IPS-15b (cell line): ENCODE results near the gene HOXD10.

Experiments used
- H3K27me3 ChIP-seq: one replicate; pipeline ENCODE4 v1.6.1; 2013; ENCODE audit warnings: low read length; ENCODE audit not compliant: control insufficient read depth, insufficient read depth
- H3K36me3 ChIP-seq: one replicate; pipeline ENCODE4 v1.6.1; 2013; ENCODE audit warnings: low read length; ENCODE audit not compliant: control insufficient read depth, insufficient read depth
- H3K4me1 ChIP-seq: one replicate; pipeline ENCODE4 v1.6.1; 2013; ENCODE audit warnings: mild to moderate bottlenecking, low read length; ENCODE audit not compliant: control insufficient read depth, insufficient read depth
- H3K4me3 ChIP-seq: one replicate; pipeline ENCODE4 v1.5.1; 2013; ENCODE audit warnings: low read depth, low read length
- H3K9ac ChIP-seq: one replicate; pipeline ENCODE4 v1.6.1; 2013; ENCODE audit warnings: low read depth, mild to moderate bottlenecking, low read length
- H3K9me3 ChIP-seq: one replicate; pipeline ENCODE4 v1.6.1; 2013; ENCODE audit warnings: mild to moderate bottlenecking, low read length; ENCODE audit not compliant: control insufficient read depth, insufficient read depth

Gene HOXD10

GRCh38 chr2:176085120-176085788 lies 31.3 kb upstream of the HOXD10 start:
- H3K4me1 ChIP-seq, result no peaks in the 10 kb centered on the region
- H3K27me3 ChIP-seq, result peaks cover 100% of the 10 kb centered on the region
- H3K4me3 ChIP-seq, result peak overlapping the region; percentile 35
- H3K36me3 ChIP-seq, result no peaks in the 10 kb centered on the region
- no peaks in the 10 kb centered on the region for H3K9me3 ChIP-seq
- H3K9ac ChIP-seq, result no peak overlapping the region

DNA sequence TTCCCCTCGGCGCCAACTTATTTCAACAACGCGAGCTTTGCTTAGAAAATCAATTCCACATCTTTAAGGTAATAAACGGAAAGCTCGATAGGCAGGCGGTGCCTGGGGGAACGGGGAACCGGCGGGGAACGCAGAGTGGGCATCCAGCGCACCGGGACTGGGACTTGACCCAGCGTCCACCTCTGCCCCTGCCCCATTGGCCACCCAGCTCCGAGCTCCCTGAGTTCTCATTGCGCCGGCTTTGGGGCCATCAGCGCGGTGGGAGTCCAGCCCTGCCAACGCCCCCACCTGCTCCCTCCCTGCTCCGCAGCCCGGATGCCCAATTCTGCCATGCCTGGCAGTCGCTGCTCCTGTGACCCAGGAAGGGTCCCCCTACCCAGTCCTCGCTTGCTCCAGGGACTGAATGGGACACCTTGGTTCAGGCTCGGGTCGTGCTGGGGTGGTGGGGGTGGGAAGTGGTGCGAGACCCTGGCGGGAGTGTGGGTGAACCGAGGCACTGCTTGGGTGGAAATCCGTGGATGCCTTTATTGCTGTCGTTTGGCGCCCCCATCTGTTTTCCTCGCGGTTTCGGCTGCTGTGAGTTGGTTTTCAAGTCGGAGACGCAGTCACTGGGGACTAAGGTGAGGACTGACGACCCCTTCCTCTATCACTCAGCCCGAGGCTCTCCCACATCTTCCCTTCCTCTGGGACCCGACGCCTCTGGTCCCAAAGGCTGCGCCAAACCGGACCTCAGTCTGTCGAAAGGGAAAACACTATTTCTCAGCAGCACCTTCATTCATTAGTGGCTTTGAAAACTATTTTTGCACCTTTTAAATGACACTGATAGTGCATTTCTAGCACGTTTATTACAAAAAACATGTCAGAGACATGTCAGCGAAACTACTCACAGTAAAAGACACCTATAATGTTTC lies 30.5 kb upstream of the HOXD10 start:
- no peaks in the 10 kb centered on the region for H3K9me3 ChIP-seq
- H3K27me3 ChIP-seq, result peaks cover 100% of the 10 kb centered on the region
- H3K9ac ChIP-seq, result no peak overlapping the region
- H3K36me3 ChIP-seq, result no peaks in the 10 kb centered on the region
- peak overlapping the region; percentile 35 for H3K4me3 ChIP-seq
- no peaks in the 10 kb centered on the region for H3K4me1 ChIP-seq

DNA sequence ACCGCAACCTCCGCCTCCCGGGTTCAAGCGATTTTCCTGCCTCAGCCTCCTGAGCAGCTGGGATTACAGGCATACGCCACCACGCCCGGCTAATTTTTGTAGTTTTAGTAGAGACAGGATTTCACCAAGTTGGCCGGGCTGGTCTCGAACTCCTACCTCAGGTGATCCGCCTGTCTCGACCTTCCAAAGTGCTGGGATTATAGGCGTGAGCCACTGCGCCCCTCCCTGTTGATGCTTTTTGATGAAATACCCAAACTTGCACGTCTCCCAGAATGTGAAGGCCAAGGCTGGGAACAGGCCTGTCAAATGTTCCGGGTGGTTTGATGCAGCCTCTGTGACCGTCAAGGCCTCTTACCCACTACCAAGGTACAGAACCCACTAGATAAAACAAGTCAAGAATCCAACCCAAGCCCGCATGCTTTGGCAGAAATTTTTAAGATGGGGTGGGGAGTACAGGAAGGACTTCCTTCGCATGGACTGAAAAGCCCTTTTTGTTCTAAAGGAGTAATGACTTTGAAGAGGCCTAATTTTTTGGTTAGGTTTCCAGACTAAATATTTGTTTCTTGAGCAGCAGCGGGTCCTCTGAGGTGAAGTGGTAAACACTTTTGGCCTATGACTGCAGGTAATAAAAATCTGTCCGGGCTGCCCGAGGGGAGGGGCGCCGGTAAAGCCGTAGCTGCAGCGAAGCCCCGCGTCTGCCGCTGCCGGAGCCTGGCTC lies 29.1 kb upstream of the HOXD10 start:
- H3K36me3 ChIP-seq, result no peaks in the 10 kb centered on the region
- H3K27me3 ChIP-seq, result peaks cover 98% of the 10 kb centered on the region
- H3K4me1 ChIP-seq, result no peaks in the 10 kb centered on the region
- no peak overlapping the region for H3K9ac ChIP-seq
- peak overlapping the region; percentile 49 for H3K4me3 ChIP-seq
- H3K9me3 ChIP-seq, result no peaks in the 10 kb centered on the region

DNA sequence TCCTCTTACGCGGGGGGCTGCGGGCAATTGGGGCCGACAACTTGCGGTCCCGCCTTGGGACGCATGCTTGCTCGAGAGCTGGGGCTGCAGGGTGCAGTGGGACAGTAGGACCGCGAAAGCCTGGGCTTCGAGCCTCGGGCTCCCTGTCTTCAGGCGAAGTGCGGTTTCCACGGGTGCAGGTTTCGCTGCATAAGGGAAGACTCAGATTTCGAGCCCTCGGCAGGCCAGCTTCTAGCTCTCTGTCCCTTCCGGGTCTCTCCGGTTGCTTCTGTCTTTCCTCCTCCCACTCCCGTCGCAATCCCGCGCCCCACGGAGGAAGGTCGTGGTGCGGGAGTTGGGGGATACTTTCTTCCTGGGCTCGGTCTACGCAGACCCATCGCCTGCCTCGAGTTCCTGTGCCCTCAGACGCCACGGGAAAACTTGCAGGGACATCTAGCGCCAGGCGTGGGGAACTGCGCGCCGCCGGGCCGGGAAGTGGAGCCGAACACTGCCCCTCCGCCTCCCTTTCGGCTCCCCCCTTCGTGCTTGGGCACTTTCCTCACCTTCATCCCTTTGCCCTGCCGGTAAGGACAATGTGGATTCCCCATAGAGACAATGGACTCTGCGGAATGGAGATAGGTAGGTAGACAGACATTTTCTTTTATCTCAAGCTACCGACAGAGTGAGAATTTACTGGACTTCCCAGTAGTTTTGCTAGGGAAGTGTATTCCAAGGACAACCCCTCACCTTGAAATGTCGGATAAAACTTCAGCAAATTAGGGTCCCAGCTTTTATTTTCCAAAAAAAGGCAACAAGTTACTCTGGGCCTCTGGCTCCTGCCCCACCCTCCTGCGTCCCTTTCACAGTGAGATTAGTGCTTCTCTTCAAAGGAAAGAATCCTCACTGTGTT lies 28.3 kb upstream of the HOXD10 start:
- Histone ChIP-seq H3K4me3 (peak overlapping the region; percentile 49), H3K27me3 (peaks cover 95% of the 10 kb centered on the region), H3K4me1 (no peaks in the 10 kb centered on the region), H3K9ac (no peak overlapping the region), H3K9me3 (no peaks in the 10 kb centered on the region), H3K36me3 (no peaks in the 10 kb centered on the region)

- Histone ChIP-seq H3K27me3 (peaks cover 95% of the 10 kb centered on the region), H3K9ac (no peak overlapping the region), H3K4me3 (peak overlapping the region; percentile 3), H3K9me3 (no peaks in the 10 kb centered on the region), H3K36me3 (no peaks in the 10 kb centered on the region), H3K4me1 (no peaks in the 10 kb centered on the region)
These were observed 27.4 kb upstream of the HOXD10 start for GRCh38 chr2:176088937-176089842.

DNA sequence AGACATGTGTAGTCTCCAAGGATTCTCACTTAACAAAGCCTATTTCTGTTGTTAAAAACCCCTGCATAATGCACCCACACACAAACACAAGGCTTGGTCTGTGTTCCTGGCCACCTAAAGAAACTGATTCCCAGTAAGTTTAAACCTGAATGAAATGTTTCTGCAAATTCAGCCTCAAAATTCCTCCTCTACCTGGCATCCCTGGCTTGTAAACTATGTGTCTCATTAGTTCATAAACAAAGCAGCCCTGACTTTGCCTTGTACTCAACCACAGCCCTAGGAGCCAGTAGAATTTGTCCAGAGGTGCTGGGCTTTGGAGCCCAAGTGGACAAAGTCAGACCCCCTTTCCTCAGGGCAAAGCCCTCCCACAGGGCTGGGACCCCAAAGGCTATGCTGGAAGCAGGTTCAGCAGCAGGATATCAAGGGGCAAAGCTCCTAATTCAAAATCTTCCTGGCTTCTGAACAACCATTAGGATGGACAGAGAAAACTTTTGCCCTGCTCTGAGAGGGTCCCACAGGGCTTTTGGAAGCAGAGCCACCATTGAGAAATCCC lies 26.7 kb upstream of the HOXD10 start:
- Histone ChIP-seq H3K4me1 (no peaks in the 10 kb centered on the region), H3K9me3 (no peaks in the 10 kb centered on the region), H3K27me3 (peaks cover 95% of the 10 kb centered on the region), H3K9ac (no peak overlapping the region), H3K36me3 (no peaks in the 10 kb centered on the region), H3K4me3 (no peak overlapping the region)

DNA sequence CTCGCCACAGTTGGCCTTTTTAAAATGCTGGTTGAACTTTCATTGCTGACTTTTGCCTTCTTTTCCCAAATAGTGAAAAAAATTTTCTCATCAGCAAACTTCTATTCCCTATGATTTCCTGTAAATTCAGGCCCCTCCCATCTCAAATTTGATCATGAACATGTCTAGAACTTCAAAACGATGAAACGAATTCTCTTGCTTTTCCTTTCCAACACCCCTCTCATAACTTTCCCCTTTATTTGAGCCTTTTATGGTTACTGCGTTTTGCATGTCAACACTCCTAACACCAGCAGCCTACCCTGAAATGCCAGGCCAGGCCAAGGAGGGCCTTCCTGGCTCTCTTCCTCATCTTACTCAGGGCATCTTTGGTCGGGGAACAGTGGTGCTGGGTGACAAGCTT lies 25.7 kb upstream of the HOXD10 start:
- H3K4me3 ChIP-seq, result peak overlapping the region; percentile 33

GRCh38 chr2:176091329-176092258 lies 25.0 kb upstream of the HOXD10 start:
- Histone ChIP-seq H3K4me3 (peak overlapping the region; percentile 33), H3K36me3 (no peaks in the 10 kb centered on the region), H3K9ac (no peak overlapping the region), H3K27me3 (peaks cover 95% of the 10 kb centered on the region), H3K9me3 (no peaks in the 10 kb centered on the region), H3K4me1 (peaks cover 3% of the 10 kb centered on the region)

More for the DNA sequence above, 25.7 kb upstream of the HOXD10 start:
- Histone ChIP-seq H3K27me3 (peaks cover 95% of the 10 kb centered on the region), H3K4me1 (no peaks in the 10 kb centered on the region), H3K9ac (no peak overlapping the region), H3K9me3 (no peaks in the 10 kb centered on the region), H3K36me3 (no peaks in the 10 kb centered on the region)

- peaks cover 92% of the 10 kb centered on the region for H3K27me3 ChIP-seq
- H3K4me3 ChIP-seq, result peak within 1 kb of the TSS; percentile 46
These were observed 24.1 kb upstream of the HOXD10 start, which contains the start of gene HOXD13 for GRCh38 chr2:176092270-176093144. HOXD13 (plus strand) TSS chr2:176092721; CDS start chr2:176092891, 170 bp downstream.

More at GRCh38 chr2:176092270-176093144, 24.1 kb upstream of the HOXD10 start, which contains the start of gene HOXD13:
- Histone ChIP-seq H3K9ac (no peak within 1 kb of the TSS), H3K36me3 (no peaks in the 10 kb centered on the region), H3K4me1 (peaks cover 3% of the 10 kb centered on the region), H3K9me3 (no peaks in the 10 kb centered on the region)
